WTC11 (cell line): Measurements from ENCODE around the gene UCP3. TPM values are rescaled to one million over a fixed set of nuclear protein-coding genes. Genes with fewer than 3 reads are reported as not detected.

Experiments used
- CDX4 ChIP-seq: fragments of 250-450 bp; sonication (Bioruptor Pico); IDR thresholded peaks from 2 replicates; pipeline ENCODE4 v1.9.0; 2021; ENCODE audit warnings: moderate library complexity, mild to moderate bottlenecking, inconsistent platforms, borderline replicate concordance
- CREB1 ChIP-seq: sonication (generic); formaldehyde crosslinking; IDR thresholded peaks from 2 replicates; pipeline ENCODE4 v1.8.0; 2023; ENCODE audit warnings: mild to moderate bottlenecking, missing genetic modification reagents
- E2F1 ChIP-seq: sonication (generic); formaldehyde crosslinking; IDR thresholded peaks from 2 replicates; pipeline ENCODE4 v1.8.0; 2022; ENCODE audit warnings: mild to moderate bottlenecking, missing genetic modification reagents
- E2F5 ChIP-seq: sonication (generic); formaldehyde crosslinking; IDR thresholded peaks from 2 replicates; pipeline ENCODE4 v1.8.1; 2022; ENCODE audit warnings: mild to moderate bottlenecking, moderate library complexity, missing genetic modification reagents
- ERG ChIP-seq: fragments of 250-450 bp; sonication (Bioruptor Pico); IDR thresholded peaks from 2 replicates; pipeline ENCODE4 v1.8.0; 2021; ENCODE audit warnings: mild to moderate bottlenecking
- ESRRA ChIP-seq: sonication (generic); formaldehyde crosslinking; IDR thresholded peaks from 2 replicates; pipeline ENCODE4 v1.8.1; 2022; ENCODE audit warnings: mild to moderate bottlenecking, missing genetic modification reagents, borderline replicate concordance
- FOXJ3 ChIP-seq: sonication (generic); formaldehyde crosslinking; IDR thresholded peaks from 2 replicates; pipeline ENCODE4 v1.9.0; 2021; ENCODE audit warnings: missing genetic modification reagents, mild to moderate bottlenecking, borderline replicate concordance
- FOXK1 ChIP-seq: sonication (generic); formaldehyde crosslinking; IDR thresholded peaks from 2 replicates; pipeline ENCODE4 v1.8.0; 2022; ENCODE audit warnings: mild to moderate bottlenecking, moderate library complexity, missing genetic modification reagents
- HMGA2 ChIP-seq: fragments of 250-450 bp; sonication (Bioruptor Pico); IDR thresholded peaks from 2 replicates; pipeline ENCODE4 v1.4.0; 2021; ENCODE audit warnings: mild to moderate bottlenecking, moderate library complexity
- NR1H2 ChIP-seq: sonication (generic); formaldehyde crosslinking; IDR thresholded peaks from 2 replicates; pipeline ENCODE4 v1.9.0; 2021; ENCODE audit warnings: mild to moderate bottlenecking, moderate library complexity, missing genetic modification reagents
- NR2C2 ChIP-seq: sonication (generic); formaldehyde crosslinking; IDR thresholded peaks from 2 replicates; pipeline ENCODE4 v1.8.0; 2022; ENCODE audit warnings: mild to moderate bottlenecking, missing genetic modification reagents
- PRDM15 ChIP-seq: sonication (generic); formaldehyde crosslinking; IDR thresholded peaks from 2 replicates; pipeline ENCODE4 v1.8.0; 2022; ENCODE audit warnings: missing genetic modification reagents
- RORB ChIP-seq: fragments of 250-450 bp; sonication (Bioruptor Pico); IDR thresholded peaks from 2 replicates; pipeline ENCODE4 v1.9.0; 2021; ENCODE audit warnings: mild to moderate bottlenecking
- TCF7 ChIP-seq: sonication (generic); formaldehyde crosslinking; IDR thresholded peaks from 2 replicates; pipeline ENCODE4 v1.8.0; 2022; ENCODE audit warnings: mild to moderate bottlenecking, low read depth, missing genetic modification reagents, moderate library complexity
- TEAD4 ChIP-seq: sonication (generic); formaldehyde crosslinking; IDR thresholded peaks from 2 replicates; pipeline ENCODE4 v1.8.0; 2022; ENCODE audit warnings: mild to moderate bottlenecking, missing genetic modification reagents
- USF1 ChIP-seq: sonication (generic); formaldehyde crosslinking; IDR thresholded peaks from 2 replicates; pipeline ENCODE4 v1.8.0; 2022; ENCODE audit warnings: mild to moderate bottlenecking, missing genetic modification reagents
- ZNF219 ChIP-seq: sonication (generic); formaldehyde crosslinking; IDR thresholded peaks from 2 replicates; pipeline ENCODE4 v1.8.0; 2023; ENCODE audit warnings: missing genetic modification reagents, mild to moderate bottlenecking, borderline replicate concordance
- ZNF317 ChIP-seq: sonication (generic); formaldehyde crosslinking; IDR thresholded peaks from 2 replicates; pipeline ENCODE4 v1.8.1; 2023; ENCODE audit warnings: low read depth, mild to moderate bottlenecking, moderate library complexity, missing genetic modification reagents, borderline replicate concordance
- ZNF423 ChIP-seq: fragments of 250-450 bp; sonication (Bioruptor Pico); IDR thresholded peaks from 2 replicates; pipeline ENCODE4 v2.1.2; 2022; ENCODE audit warnings: mild to moderate bottlenecking, moderate library complexity
- ZNF425 ChIP-seq: fragments of 250-450 bp; sonication (Bioruptor Pico); conservative IDR thresholded peaks from 2 replicates; pipeline ENCODE4 v1.9.0; 2021; ENCODE audit warnings: mild to moderate bottlenecking
- total RNA-seq: library from RNA; stranded (reverse); gene quantifications from 3 replicates; pipeline ENCODE4 v1.2.3, GENCODE V29; 2021

UCP3 gene
- total RNA-seq, 1 experiment from 2014 or later: 0.55 TPM

GRCh38 chr11:73982990-73983740, 25.7 kb downstream of the UCP3 start (continued):
- TF ChIP-seq ERG: no peak
- TF ChIP-seq FOXJ3 (CRISPR knock-in tag): no peak; the same call in 1 of the 2 replicates
- TF ChIP-seq FOXK1 (CRISPR knock-in tag): peak; percentile 96
- TF ChIP-seq NR2C2 (CRISPR knock-in tag): 0 out of 2 replicates have a peak, but pooled peaks have one; percentile 9
- TF ChIP-seq CDX4 (CRISPR knock-in tag): no peak
- TF ChIP-seq USF1 (CRISPR knock-in tag): peak; percentile 90
- no peak for TF ChIP-seq HMGA2
- TF ChIP-seq ESRRA: peak; percentile 80; the same call in 1 of the 2 replicates
- TF ChIP-seq TCF7 (CRISPR knock-in tag): peak; percentile 53; the same call in 1 of the 2 replicates
- TF ChIP-seq PRDM15 (CRISPR knock-in tag): 0 out of 2 replicates have a peak, but pooled peaks have one; percentile 8
- TF ChIP-seq CREB1 (CRISPR knock-in tag): no peak
- TF ChIP-seq ZNF425 (CRISPR knock-in tag): no peak
- TF ChIP-seq ZNF219 (CRISPR knock-in tag): no peak
- TF ChIP-seq RORB (CRISPR knock-in tag): no peak
- peak; percentile 94 for TF ChIP-seq E2F5 (CRISPR knock-in tag)
- TF ChIP-seq TEAD4 (CRISPR knock-in tag): no peak
- TF ChIP-seq E2F1 (CRISPR knock-in tag): no peak
- peak; percentile 79 for TF ChIP-seq ZNF423 (CRISPR knock-in tag)
- TF ChIP-seq NR1H2: no peak
- TF ChIP-seq ZNF317 (CRISPR knock-in tag): no peak
- TF ChIP-seq, all 79 proteins: peak for 31
